Measurements from ENCODE around the gene VEGFD.

Gene VEGFD

DNA sequence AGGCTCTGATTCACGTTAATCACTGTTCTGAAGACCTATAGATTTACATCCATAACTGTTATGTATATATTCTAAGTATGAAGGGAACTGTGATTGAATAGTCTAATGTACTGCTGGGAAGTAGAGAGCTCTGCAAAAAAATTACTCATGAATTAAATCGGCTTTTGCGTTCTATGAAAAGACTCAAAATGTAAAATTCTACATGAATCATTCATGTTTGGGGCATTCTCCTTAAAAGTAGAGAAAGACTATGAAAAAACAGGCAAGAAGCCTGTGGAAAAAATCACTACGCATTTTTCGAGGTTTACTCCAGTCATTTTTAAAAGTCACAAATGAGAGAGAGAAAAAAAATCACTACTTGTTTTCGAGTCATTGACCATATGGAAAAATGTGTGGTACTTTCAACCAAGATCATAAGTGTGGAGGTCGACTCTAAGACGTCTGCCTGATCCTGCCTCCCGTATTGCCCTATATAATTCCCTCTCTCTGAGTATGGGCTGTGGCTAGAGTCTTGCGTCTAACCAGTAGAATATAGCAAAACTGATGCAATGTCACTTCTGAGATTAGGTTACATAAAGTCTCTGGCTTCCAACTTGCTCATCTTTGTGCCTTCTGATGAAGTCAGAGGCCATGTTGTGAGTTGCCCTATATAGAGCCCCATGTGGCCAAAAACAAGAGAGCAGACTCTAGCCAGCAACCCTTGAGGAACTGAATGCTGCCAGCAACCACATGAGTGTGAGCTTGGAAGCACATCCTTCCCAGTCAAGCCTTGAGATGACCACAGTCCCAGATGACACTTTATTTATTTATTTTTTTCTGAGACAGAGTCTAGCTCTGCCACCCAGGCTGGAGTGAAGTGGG is 32.1 kb upstream of the VEGFD start:
- no peak for DNase-seq (ENCODE audit: low spot score)
- TF ChIP-seq, protein P1, sequence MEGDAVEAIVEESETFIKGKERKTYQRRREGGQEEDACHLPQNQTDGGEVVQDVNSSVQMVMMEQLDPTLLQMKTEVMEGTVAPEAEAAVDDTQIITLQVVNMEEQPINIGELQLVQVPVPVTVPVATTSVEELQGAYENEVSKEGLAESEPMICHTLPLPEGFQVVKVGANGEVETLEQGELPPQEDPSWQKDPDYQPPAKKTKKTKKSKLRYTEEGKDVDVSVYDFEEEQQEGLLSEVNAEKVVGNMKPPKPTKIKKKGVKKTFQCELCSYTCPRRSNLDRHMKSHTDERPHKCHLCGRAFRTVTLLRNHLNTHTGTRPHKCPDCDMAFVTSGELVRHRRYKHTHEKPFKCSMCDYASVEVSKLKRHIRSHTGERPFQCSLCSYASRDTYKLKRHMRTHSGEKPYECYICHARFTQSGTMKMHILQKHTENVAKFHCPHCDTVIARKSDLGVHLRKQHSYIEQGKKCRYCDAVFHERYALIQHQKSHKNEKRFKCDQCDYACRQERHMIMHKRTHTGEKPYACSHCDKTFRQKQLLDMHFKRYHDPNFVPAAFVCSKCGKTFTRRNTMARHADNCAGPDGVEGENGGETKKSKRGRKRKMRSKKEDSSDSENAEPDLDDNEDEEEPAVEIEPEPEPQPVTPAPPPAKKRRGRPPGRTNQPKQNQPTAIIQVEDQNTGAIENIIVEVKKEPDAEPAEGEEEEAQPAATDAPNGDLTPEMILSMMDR (IDR thresholded peaks at IDR 0.05; ENCODE audit: borderline replicate concordance, control extremely low read depth, extremely low read depth, insufficient read depth, missing control alignments) = no peak
- in situ Hi-C loops (cut with MboI; ENCODE audit: low sequenced_read_pairs, unreplicated experiment) = no loop called here

DNA sequence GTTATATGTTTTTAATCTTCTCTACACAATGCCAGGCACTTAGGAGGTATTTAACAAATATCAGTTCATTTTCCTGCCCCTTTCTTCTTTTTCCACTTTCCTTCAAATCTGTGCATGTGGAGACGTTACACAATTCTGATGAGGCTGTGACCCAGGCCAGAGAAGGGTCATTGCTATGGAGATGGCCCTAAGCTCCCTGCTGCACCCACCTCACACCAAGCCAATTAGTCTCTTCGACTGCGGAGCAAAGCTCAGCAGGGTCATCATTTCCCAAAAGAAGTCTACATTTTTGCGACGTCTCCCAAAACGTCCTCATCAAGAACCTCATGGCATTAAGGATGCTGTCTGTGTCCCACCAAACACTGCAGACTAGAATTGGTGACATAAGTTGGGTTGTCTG is 28.9 kb upstream of the VEGFD start:
- TF ChIP-seq, protein P1 (IDR thresholded peaks at IDR 0.05; ENCODE audit: borderline replicate concordance, control extremely low read depth, extremely low read depth, insufficient read depth, missing control alignments) = no peak
- DNase-seq (ENCODE audit: low spot score) = no peak
- in situ Hi-C loops (cut with MboI; ENCODE audit: low sequenced_read_pairs, unreplicated experiment) = no loop called here

DNA sequence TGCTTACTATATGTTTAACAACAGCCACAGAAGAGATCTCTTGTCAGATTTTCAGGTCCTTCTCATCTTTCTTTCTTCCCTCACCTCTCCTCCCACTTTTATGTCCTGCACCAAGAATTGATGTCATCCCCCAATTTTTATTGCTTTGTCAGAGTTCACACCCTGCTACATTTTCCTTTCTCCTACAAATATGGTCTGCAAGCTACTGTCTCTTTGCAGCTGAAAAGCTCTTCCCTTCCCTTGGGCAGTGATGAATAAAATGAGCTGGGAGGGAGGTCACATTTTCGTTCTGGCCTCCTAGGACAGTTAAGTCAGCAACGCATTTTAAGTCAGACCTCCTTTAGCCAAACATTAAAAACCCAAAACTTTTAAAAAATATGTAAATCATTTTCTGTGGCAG is 26.7 kb upstream of the VEGFD start:
- in situ Hi-C loops (cut with MboI; ENCODE audit: low sequenced_read_pairs, unreplicated experiment) = no loop called here
- TF ChIP-seq, protein P1 (IDR thresholded peaks at IDR 0.05; ENCODE audit: borderline replicate concordance, control extremely low read depth, extremely low read depth, insufficient read depth, missing control alignments) = no peak
- DNase-seq (ENCODE audit: low spot score) = no peak

DNA sequence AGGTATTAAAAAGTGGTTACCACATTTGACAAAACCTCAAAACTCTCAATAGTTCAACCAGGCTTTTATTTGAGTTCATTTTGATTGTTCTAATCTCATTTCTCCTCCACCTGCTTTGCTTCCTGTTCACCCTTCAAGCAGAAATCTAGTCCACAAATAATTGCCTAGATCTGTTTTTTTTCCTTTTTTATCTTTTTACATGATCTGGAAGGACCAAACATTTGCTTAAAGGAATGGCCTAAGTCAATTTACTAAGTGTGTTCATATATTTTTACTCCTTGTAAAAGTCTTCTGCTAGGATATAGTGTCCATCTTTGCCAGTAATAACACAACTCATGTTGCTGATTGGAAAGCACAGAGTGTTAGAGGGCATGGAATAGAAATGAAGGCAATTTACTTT is 26.2 kb upstream of the VEGFD start:
- TF ChIP-seq, protein P1 (IDR thresholded peaks at IDR 0.05; ENCODE audit: borderline replicate concordance, control extremely low read depth, extremely low read depth, insufficient read depth, missing control alignments) = no peak
- in situ Hi-C loops (cut with MboI; ENCODE audit: low sequenced_read_pairs, unreplicated experiment) = no loop called here
- DNase-seq (ENCODE audit: low spot score) = no peak

DNA sequence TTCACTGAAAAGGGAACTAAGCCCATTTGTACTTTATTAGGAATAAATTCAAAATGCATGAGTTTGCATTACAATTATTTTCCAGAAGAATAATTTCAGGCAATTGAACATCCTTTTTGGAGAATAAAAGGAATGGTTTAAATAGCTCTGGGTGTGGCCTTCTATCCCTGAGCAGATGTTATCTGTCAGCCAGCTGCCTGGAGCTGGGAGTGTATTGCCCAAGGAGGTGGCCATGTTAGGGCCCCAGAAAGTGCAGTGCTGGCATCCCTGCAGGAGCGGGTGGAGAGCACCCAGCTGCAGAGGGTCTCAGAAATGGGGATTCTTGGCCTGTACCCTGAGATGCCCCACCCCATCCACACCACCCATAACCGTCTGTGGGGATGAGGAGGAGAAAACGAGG is 21.6 kb upstream of the VEGFD start:
- TF ChIP-seq, protein P1 (IDR thresholded peaks at IDR 0.05; ENCODE audit: borderline replicate concordance, control extremely low read depth, extremely low read depth, insufficient read depth, missing control alignments) = no peak
- in situ Hi-C loops (cut with MboI; ENCODE audit: low sequenced_read_pairs, unreplicated experiment) = no loop called here
- no peak for DNase-seq (ENCODE audit: low spot score)

DNA sequence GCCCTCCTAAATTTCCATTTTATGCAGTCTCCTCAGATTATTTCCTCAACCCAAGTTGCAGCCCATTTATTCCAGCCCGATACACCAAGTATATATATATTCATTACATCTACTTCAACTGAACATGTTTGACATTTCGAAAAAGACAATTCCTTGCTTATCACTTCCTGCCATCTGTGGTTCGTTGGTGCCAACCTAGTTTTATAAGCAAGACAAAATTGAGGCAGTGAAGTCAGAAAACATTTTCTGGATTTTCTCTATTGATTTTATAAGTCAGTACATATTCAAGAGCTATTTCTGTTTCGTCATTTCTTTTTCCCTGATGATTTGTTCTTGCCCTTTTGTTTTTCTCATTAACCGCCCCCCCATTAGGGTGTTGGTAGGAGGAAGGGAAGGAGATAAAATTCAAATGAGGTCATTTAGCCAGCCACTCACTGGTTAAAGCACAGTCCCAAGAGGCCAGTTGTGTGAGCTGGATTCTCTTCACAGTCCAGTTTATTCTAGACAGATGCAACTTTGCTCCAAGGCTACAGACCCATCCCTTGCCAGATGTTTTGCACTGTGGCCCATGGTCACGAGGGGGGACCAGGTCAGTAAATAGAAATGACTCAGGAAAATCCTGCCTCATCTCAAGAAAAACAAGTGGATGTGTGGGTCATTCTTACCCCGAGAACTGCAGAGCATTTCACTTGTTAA is 20.3 kb upstream of the VEGFD start:
- TF ChIP-seq, protein P1 (IDR thresholded peaks at IDR 0.05; ENCODE audit: borderline replicate concordance, control extremely low read depth, extremely low read depth, insufficient read depth, missing control alignments) = no peak
- in situ Hi-C loops (cut with MboI; ENCODE audit: low sequenced_read_pairs, unreplicated experiment) = no loop called here
- no peak for DNase-seq (ENCODE audit: low spot score)

All from GM13976 (cell line).